H1 (cell line): ENCODE measurements around the gene S100P. TPM values are rescaled to one million over a fixed set of nuclear protein-coding genes. Genes with fewer than 3 reads are reported as not detected.

Experiments used
- CTCF ChIA-PET: fragments of 300-600 bp; sonication (Branson Sonifier 250); formaldehyde crosslinking; loops from one replicate; lab custom pipeline; 2021; ENCODE audit not compliant: partially characterized antibody; lab: Charles Lee
- POLR2A ChIA-PET: fragments of 300-600 bp; sonication (Branson Sonifier 250); formaldehyde crosslinking; loops from one replicate; lab custom pipeline; 2021; ENCODE audit warnings: inconsistent platforms; ENCODE audit not compliant: partially characterized antibody; lab: Charles Lee
- DNase-seq, 2 experiments: peaks; one replicate each; pipeline versions ENCODE4 v3.0.0 to v3.0.0-alpha.2; 2010 to 2022; ENCODE audit warnings: low spot score in 2 of 2, low read depth in 1 of 2, mixed read lengths in 1 of 2
- FAIRE-seq: peaks from 2 replicates; lab custom pipeline; 2011; peaks lifted over from hg19 to GRCh38; lab: Jason Lieb, UNC
- H2AFZ ChIP-seq: 2 replicates; pipeline ENCODE4 v1.8.1; 2012; ENCODE audit warnings: low read length, inconsistent platforms
- H2AK5ac ChIP-seq: 2 replicates; pipeline ENCODE4 v1.6.1; 2013; ENCODE audit warnings: low read depth, low read length
- H2BK120ac ChIP-seq: replicated peaks from 2 replicates; pipeline ENCODE3; 2013; ENCODE audit warnings: low read depth, low read length, inconsistent platforms
- H2BK12ac ChIP-seq: 2 replicates; pipeline ENCODE4 v1.6.1; 2013; ENCODE audit warnings: low read depth, low read length
- H2BK15ac ChIP-seq: 2 replicates; pipeline ENCODE4 v1.6.1; 2013; ENCODE audit warnings: low read length
- H2BK20ac ChIP-seq: 2 replicates; pipeline ENCODE4 v1.6.1; 2013; ENCODE audit warnings: low read length
- H2BK5ac ChIP-seq: 2 replicates; pipeline ENCODE4 v1.6.1; 2013; ENCODE audit warnings: low read depth, low read length
- H3K14ac ChIP-seq: 2 replicates; pipeline ENCODE4 v1.6.1; 2013; ENCODE audit warnings: inconsistent platforms; ENCODE audit not compliant: insufficient read length
- H3K18ac ChIP-seq: 2 replicates; pipeline ENCODE4 v1.6.1; 2013; ENCODE audit warnings: low read length; ENCODE audit errors: extremely low read depth
- H3K23ac ChIP-seq: 2 replicates; pipeline ENCODE4 v1.6.1; 2013; ENCODE audit warnings: inconsistent platforms; ENCODE audit not compliant: insufficient read length
- H3K23me2 ChIP-seq: 2 replicates; pipeline ENCODE4 v1.6.1; 2013; ENCODE audit warnings: low read depth, low read length
- H3K27ac ChIP-seq: 2 replicates; pipeline ENCODE4 v1.6.1; 2011; ENCODE audit warnings: low read depth, low read length, inconsistent platforms
- H3K27me3 ChIP-seq, 4 experiments: replicated peaks in 1 of 4; 1 replicate in 1 of 4; 2 replicates in 3 of 4; pipeline versions ENCODE4 v1.6.1 to v1.8.1; 2011 to 2013; ENCODE audit warnings: low read length in 3 of 4, mild to moderate bottlenecking in 3 of 4, inconsistent platforms in 2 of 4, mixed read lengths in 2 of 4, moderate library complexity in 1 of 4; ENCODE audit not compliant: control insufficient read depth in 3 of 4, insufficient read depth in 3 of 4; ENCODE audit errors: extremely low read depth in 1 of 4
- H3K36me3 ChIP-seq, 4 experiments: 2 replicates each; pipeline versions ENCODE4 v1.6.1 to v1.8.1; 2011 to 2013; ENCODE audit warnings: mild to moderate bottlenecking in 4 of 4, low read length in 3 of 4, moderate library complexity in 2 of 4, control low read depth in 1 of 4, inconsistent platforms in 1 of 4; ENCODE audit not compliant: insufficient read depth in 4 of 4, control insufficient read depth in 2 of 4
- H3K4ac ChIP-seq: replicated peaks from 2 replicates; pipeline ENCODE3; 2013; ENCODE audit warnings: low read length, low read depth, mixed read lengths, inconsistent platforms; ENCODE audit not compliant: insufficient read length
- H3K4me1 ChIP-seq, 4 experiments: replicated peaks in 1 of 4; 1 replicate in 1 of 4; 2 replicates in 3 of 4; pipeline versions ENCODE4 v1.6.1 to v1.8.1; 2011 to 2013; ENCODE audit warnings: low read length in 3 of 4, inconsistent platforms in 2 of 4, mixed read lengths in 1 of 4; ENCODE audit not compliant: insufficient read depth in 4 of 4, control insufficient read depth in 3 of 4
- H3K4me2 ChIP-seq, 2 experiments: 2 replicates each; pipeline versions ENCODE4 v1.6.1 to v1.8.1; 2011 to 2013; ENCODE audit warnings: low read depth in 2 of 2, low read length in 2 of 2, control low read depth in 1 of 2, inconsistent platforms in 1 of 2, mild to moderate bottlenecking in 1 of 2; ENCODE audit not compliant: insufficient read depth in 1 of 2
- H3K4me3 ChIP-seq, 4 experiments: fragments of 200-600, 300-600 bp in 1 of 4; sonication (generic), shearing (Covaris generic), sonication (Bioruptor Twin) in 1 of 4; 2 replicates each; pipeline versions ENCODE4 v1.5.1 to v1.8.1; 2011 to 2016; ENCODE audit warnings: low read length in 4 of 4, low read depth in 3 of 4, control low read depth in 2 of 4, inconsistent platforms in 2 of 4, mild to moderate bottlenecking in 2 of 4, mixed read lengths in 1 of 4, moderate library complexity in 1 of 4; ENCODE audit not compliant: insufficient read depth in 2 of 4; ENCODE audit errors: extremely low read depth in 1 of 4
- H3K56ac ChIP-seq: replicated peaks from 2 replicates; pipeline ENCODE3; 2013; ENCODE audit warnings: low read depth, mild to moderate bottlenecking, mixed read lengths, low read length, inconsistent platforms; ENCODE audit not compliant: insufficient read length
- H3K79me1 ChIP-seq: 2 replicates; pipeline ENCODE4 v1.6.1; 2013; ENCODE audit warnings: low read depth, low read length, control low read depth
- H3K79me2 ChIP-seq, 2 experiments: 2 replicates each; pipeline versions ENCODE4 v1.6.1 to v1.8.1; 2012 to 2013; ENCODE audit warnings: low read length in 2 of 2, mild to moderate bottlenecking in 2 of 2, inconsistent platforms in 1 of 2; ENCODE audit not compliant: insufficient read depth in 2 of 2, control insufficient read depth in 1 of 2
- H3K9ac ChIP-seq, 4 experiments: replicated peaks in 1 of 4; 1 replicate in 1 of 4; 2 replicates in 3 of 4; pipeline versions ENCODE4 v1.6.1 to v1.8.1; 2011 to 2013; ENCODE audit warnings: low read depth in 3 of 4, low read length in 3 of 4, control low read depth in 2 of 4, mild to moderate bottlenecking in 2 of 4, moderate library complexity in 2 of 4, inconsistent platforms in 1 of 4; ENCODE audit errors: extremely low read depth in 1 of 4
- H3K9me3 ChIP-seq, 2 experiments: 2 replicates each; pipeline versions ENCODE4 v1.6.1 to v1.8.1; 2012 to 2013; ENCODE audit warnings: mild to moderate bottlenecking in 2 of 2, moderate library complexity in 2 of 2, control low read depth in 1 of 2, inconsistent platforms in 1 of 2, low read depth in 1 of 2, low read length in 1 of 2, mixed read lengths in 1 of 2; ENCODE audit not compliant: insufficient read depth in 2 of 2
- H4K20me1 ChIP-seq, 2 experiments: replicated peaks in 1 of 2; 2 replicates each; pipeline versions ENCODE3 to v1.8.1; 2011 to 2013; ENCODE audit warnings: inconsistent platforms in 2 of 2, low read length in 2 of 2, mild to moderate bottlenecking in 1 of 2; ENCODE audit not compliant: insufficient read depth in 2 of 2, control insufficient read depth in 1 of 2
- H4K5ac ChIP-seq: 2 replicates; pipeline ENCODE4 v1.6.1; 2013; ENCODE audit warnings: low read length, low read depth, mixed read lengths, inconsistent platforms; ENCODE audit not compliant: insufficient read length
- H4K8ac ChIP-seq: 2 replicates; pipeline ENCODE4 v1.8.0; 2013; ENCODE audit warnings: mild to moderate bottlenecking, moderate library complexity, low read length, inconsistent platforms; ENCODE audit not compliant: insufficient read depth; ENCODE audit errors: extremely low read depth
- H4K91ac ChIP-seq: replicated peaks from 2 replicates; pipeline ENCODE3; 2013; ENCODE audit warnings: low read length, mixed read lengths, inconsistent platforms; ENCODE audit not compliant: insufficient read length
- BACH1 ChIP-seq: IDR thresholded peaks from 2 replicates; pipeline ENCODE4 v1.6.1; 2012; ENCODE audit warnings: low read length, improper control_type of control experiment
- CTCF ChIP-seq, 3 experiments: IDR thresholded peaks; 1 replicate in 2 of 3; 2 replicates in 1 of 3; pipeline versions ENCODE4 v1.5.1 to v1.6.1; 2011; ENCODE audit warnings: low read length in 3 of 3, mild to moderate bottlenecking in 3 of 3, inconsistent platforms in 2 of 3, low read depth in 1 of 3, moderate library complexity in 1 of 3; ENCODE audit not compliant: insufficient read depth in 1 of 3; ENCODE audit errors: control extremely low read depth in 1 of 3
- JUN ChIP-seq: IDR thresholded peaks from 2 replicates; pipeline ENCODE4 v1.6.1; 2011; ENCODE audit warnings: low read depth, mild to moderate bottlenecking, improper control_type of control experiment, low read length
- MAX ChIP-seq: IDR thresholded peaks from 2 replicates; pipeline ENCODE4 v1.6.1; 2012; ENCODE audit warnings: inconsistent platforms
- NRF1 ChIP-seq: IDR thresholded peaks from 2 replicates; pipeline ENCODE4 v1.6.1; 2011; ENCODE audit warnings: mild to moderate bottlenecking, low read depth, low read length, improper control_type of control experiment
- SIN3A ChIP-seq, 2 experiments: IDR thresholded peaks in 1 of 2; conservative IDR thresholded peaks in 1 of 2; 2 replicates each; pipeline ENCODE4 v1.6.1; 2011 to 2012; ENCODE audit warnings: low read length in 2 of 2, improper control_type of control experiment in 1 of 2, low read depth in 1 of 2, mild to moderate bottlenecking in 1 of 2
- SIRT6 ChIP-seq: IDR thresholded peaks from one replicate; pipeline ENCODE4 v1.7.1; 2012; ENCODE audit warnings: low read length, inconsistent platforms
- TAF1 ChIP-seq: IDR thresholded peaks from 2 replicates; pipeline ENCODE4 v1.6.1; 2011; ENCODE audit warnings: mild to moderate bottlenecking, low read depth, low read length
- WGBS, 2 experiments: shearing (Covaris generic) in 1 of 2; methylation state at CpG; one replicate each; pipeline versions ENCODE4 v1.1.6 to v1.1.7; 2013 to 2015; ENCODE audit warnings: low lambda C conversion rate in 2 of 2, mixed read lengths in 2 of 2, inconsistent platforms in 1 of 2, low coverage in 1 of 2, missing lambda C conversion rate in 1 of 2; ENCODE audit not compliant: insufficient replicate concordance in 2 of 2, insufficient coverage in 1 of 2, insufficient read length in 1 of 2; ENCODE audit errors: extremely low coverage in 1 of 2, missing lambda C conversion rate in 1 of 2; 5-methylcytosine and 5-hydroxymethylcytosine counted together
- polyA plus RNA-seq, 7 experiments: library from polyadenylated mRNA; depleted of rRNA in 3 of 7; stranded (reverse) in 5 of 7; unstranded in 2 of 7; fragments of >200 nt in 5 of 7; fragments of 200-250 nt in 2 of 7; gene quantifications; 1 replicate in 5 of 7; 2 replicates in 1 of 7; 4 replicates in 1 of 7; pipeline versions ENCODE4 v1.2.1 to v1.2.3, GENCODE V29; 2011 to 2013; ENCODE audit warnings: missing spikeins in 2 of 7, mixed read lengths in 2 of 7
- total RNA-seq: library from RNA; stranded (reverse); fragmentation: NEBNext Ultra II Directional; extraction: Animal tissue kit (Norgen Biotek cat#: 25700); gene quantifications from 2 replicates; pipeline ENCODE4 v1.2.1, GENCODE V29; 2021

S100P gene
- total and polyA plus RNA-seq, 2 of the 8 experiments (the other 6 are each of a cell fraction or from before 2014, with no cell fraction given) = not detected

DNA sequence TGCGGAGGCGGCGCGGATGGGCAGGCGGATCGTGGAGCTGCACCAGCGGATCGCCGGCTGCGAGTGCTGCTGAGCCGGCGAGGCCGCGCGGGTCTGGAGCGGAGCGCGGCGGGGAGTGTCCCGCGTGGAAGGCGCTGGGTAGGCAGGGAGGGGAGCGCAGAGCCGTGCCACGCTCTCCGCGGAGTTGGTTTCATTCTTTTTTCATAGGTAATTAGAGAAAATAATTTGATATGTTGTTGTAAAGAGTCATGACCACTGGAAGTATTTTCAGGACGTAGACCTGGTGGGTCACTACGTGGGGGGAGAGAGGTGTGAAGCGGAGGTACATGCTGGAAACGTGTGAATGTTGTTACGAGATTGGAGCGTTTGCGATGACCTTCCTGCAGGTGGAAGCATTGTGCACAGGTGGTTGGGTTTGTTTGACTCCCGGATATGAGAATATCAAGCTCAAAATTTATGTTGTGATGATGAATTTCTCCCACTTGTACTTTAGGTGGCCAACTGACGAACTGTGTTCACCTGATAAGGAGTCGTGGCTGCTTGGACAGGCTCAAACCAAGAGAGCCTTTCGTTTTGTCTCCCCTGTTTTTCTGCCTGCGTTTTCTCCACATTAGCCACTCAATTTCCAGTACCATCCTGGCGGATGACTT, 19.1 kb upstream of the S100P start:
- peaks cover 12% of the 10 kb centered on the region for H3K79me1 ChIP-seq
- ChIA-PET CTCF (interaction anchor here (0.5 to 3.9 kb wide), 23 partner anchors 9 to 1021 kb away, joined by 3 to 29 read pairs (median 4); partner anchors contain the start of genes MAN2B2 and MRFAP1L1), POLR2A (interaction anchor here (0.6 to 4.0 kb wide), 18 partner anchors 9 to 405 kb away, joined by 3 to 36 read pairs (median 6); partner anchors contain the start of genes BLOC1S4, MAN2B2, MRFAP1 and WFS1)
- no peak overlapping the region for H2BK5ac ChIP-seq
- peaks cover 10% of the 10 kb centered on the region for H3K23me2 ChIP-seq
- H3K9me3 ChIP-seq = peaks cover 0 to 6% of the 10 kb centered on the region in 2 experiments; a peak in 1 of 4 replicates
- H2BK15ac ChIP-seq = no peak overlapping the region
- no peak overlapping the region for H3K27ac ChIP-seq
- DNase-seq (no peak), FAIRE-seq (peak; percentile 86)
- H3K56ac ChIP-seq = no peak overlapping the region
- peaks cover 3 to 9% (median 6%) of the 10 kb centered on the region in 4 experiments; a peak in 4 of 7 replicates for H3K4me1 ChIP-seq
- peak overlapping the region; percentile 24; the same call in 1 of the 2 replicates for H2AK5ac ChIP-seq
- peak overlapping the region; percentile 58 to 72 (median 66); a peak in 6 of 7 replicates for H3K9ac ChIP-seq
- H3K14ac ChIP-seq = no peak overlapping the region
- H3K18ac ChIP-seq = no peak overlapping the region; the same call in 1 of the 2 replicates
- no peaks in the 10 kb centered on the region; a peak in 2 of 7 replicates for H3K27me3 ChIP-seq
- WGBS, 2 experiments = 8% methylated on average over 39 of the region's 40 CpGs; no CpG with 5 or more reads in 1 of the 2 experiments
- peak overlapping the region; percentile 86 to 92 for H3K4me2 ChIP-seq
- H3K36me3 ChIP-seq = peaks cover 8 to 15% (median 11%) of the 10 kb centered on the region in 4 experiments; a peak in 6 of 8 replicates
- H4K91ac ChIP-seq = no peak overlapping the region
- H2BK20ac ChIP-seq = no peak overlapping the region
- H4K5ac ChIP-seq = no peak overlapping the region
- peak overlapping the region; percentile 71 to 79 (median 76) for H3K4me3 ChIP-seq
- H2BK12ac ChIP-seq = no peak overlapping the region; the same call in 1 of the 2 replicates
- H2AFZ ChIP-seq = no peak overlapping the region
- peaks cover 0 to 32% of the 10 kb centered on the region in 2 experiments; a peak in 3 of 4 replicates for H3K79me2 ChIP-seq
- no peak overlapping the region for H3K4ac ChIP-seq
- no peak overlapping the region for H3K23ac ChIP-seq
- H2BK120ac ChIP-seq = no peak overlapping the region
- H4K8ac ChIP-seq = no peak overlapping the region; the same call in 1 of the 2 replicates
- H4K20me1 ChIP-seq = peaks cover 16 to 29% of the 10 kb centered on the region in 2 experiments
- TF ChIP-seq CTCF (IDR thresholded peaks at IDR 0.05; ENCODE audit: control extremely low read depth in 1 of 3, insufficient read depth in 1 of 3, low read depth in 1 of 3, low read length in 3 of 3) = peak in 2 of 3 experiments; percentile 55 to 63; a peak in 3 of 4 replicates
- TF ChIP-seq TAF1 = no peak
- peak; percentile 88 for TF ChIP-seq MAX
- TF ChIP-seq JUN = no peak
- no peak for TF ChIP-seq SIN3A (conservative IDR thresholded peaks at IDR 0.05 in 1 of 2, IDR thresholded peaks at IDR 0.05 in 1 of 2; ENCODE audit: low read depth in 1 of 2, low read length in 2 of 2)
- no peak for TF ChIP-seq SIRT6
- TF ChIP-seq NRF1 = no peak
- no peak for TF ChIP-seq BACH1
